CD4-positive, alpha-beta T cell treated with Interleukin-17A for 1 hour (primary cell): ENCODE results near the gene KMT2E.
"Not testable (repeated sequence)": the region's sequence is repeated elsewhere in the genome, so short reads cannot be mapped to it uniquely, and the experiment has no call there.

ENCODE experiments used
- DNase-seq: peaks from one replicate; pipeline ENCODE4 v3.0.0-alpha.2; 2020

The KMT2E gene

GRCh38 chr7:105027176-105027853, 13.3 kb downstream of the KMT2E start:
- no peak for DNase-seq

DNA sequence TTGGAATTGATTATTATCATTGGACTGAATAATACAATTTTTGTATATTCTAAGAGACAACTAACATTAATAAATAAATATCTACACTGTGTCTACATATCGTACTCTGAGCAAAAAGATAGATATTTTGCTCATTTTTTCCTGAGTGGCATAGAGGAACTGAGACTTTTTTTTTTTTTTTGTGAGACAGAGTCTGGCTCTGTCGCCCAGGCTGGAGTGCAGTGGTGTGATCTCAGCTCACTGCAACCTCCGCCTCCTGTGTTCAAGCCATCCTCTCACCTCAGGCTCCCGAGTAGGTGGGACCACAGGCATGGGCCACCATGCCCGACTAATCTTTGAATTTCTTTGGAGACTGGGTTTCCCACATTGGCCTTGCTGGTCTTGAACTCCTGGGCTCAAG, 14.0 kb downstream of the KMT2E start:
- DNase-seq, result no peak

DNA sequence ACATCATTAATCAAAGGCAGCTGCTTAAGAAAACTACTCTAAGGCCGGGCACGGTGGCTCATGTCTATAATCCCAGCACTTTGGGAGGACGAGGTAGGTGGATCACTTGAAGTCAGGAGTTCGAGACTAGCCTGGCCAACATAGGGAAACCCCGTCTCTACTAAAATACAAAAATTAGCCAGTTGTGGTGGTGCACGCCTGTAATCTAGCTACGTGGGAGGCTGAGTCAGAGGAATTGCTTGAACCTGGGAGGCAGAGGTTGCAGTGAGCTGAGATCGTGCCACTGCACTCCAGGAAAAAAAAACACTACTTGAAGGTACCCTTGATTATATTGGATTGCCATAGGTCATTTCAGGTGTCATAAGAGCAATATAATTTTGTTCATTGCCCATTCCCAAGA, 14.9 kb downstream of the KMT2E start:
- DNase-seq, result not testable (repeated sequence)

- DNase-seq, result no peak
These were observed 16.4 kb downstream of the KMT2E start for GRCh38 chr7:105030447-105030846.

DNA sequence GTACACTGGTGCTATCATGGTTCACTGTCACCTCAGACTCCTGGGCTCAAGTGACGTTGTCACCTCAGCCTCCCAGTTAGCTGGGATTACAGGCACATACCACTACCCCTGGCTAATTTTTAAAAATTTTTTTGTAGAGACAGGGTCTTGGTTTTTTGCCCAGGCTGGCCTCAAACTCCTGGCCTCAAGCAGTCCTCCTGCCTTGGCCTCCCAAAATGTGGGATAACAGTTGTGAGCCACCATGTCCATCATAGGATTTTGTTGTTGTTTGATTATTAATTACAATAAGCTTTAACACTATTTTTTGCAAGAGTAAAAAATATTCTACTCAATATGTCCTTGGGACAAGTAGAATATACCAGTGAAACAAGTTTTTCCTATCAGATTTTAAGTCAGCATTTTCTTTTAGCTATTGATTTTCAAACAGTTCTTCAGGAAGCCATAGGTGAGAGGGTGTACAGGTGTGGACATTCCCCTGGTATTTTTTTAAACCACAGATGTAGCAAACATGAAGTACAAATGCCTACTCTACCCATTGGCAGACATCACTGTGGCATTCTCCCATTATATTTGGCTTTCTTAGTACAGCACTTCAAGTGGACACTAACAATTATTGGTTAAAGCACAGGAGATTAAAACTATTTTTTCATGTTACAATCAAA, 18.7 kb downstream of the KMT2E start:
- DNase-seq, result no peak

- DNase-seq, result no peak
These were observed 21.3 kb downstream of the KMT2E start for GRCh38 chr7:105035349-105035748.

GRCh38 chr7:105036217-105037168, 22.5 kb downstream of the KMT2E start:
- no peak for DNase-seq

GRCh38 chr7:105037319-105037718, 23.3 kb downstream of the KMT2E start:
- DNase-seq, result no peak

DNA sequence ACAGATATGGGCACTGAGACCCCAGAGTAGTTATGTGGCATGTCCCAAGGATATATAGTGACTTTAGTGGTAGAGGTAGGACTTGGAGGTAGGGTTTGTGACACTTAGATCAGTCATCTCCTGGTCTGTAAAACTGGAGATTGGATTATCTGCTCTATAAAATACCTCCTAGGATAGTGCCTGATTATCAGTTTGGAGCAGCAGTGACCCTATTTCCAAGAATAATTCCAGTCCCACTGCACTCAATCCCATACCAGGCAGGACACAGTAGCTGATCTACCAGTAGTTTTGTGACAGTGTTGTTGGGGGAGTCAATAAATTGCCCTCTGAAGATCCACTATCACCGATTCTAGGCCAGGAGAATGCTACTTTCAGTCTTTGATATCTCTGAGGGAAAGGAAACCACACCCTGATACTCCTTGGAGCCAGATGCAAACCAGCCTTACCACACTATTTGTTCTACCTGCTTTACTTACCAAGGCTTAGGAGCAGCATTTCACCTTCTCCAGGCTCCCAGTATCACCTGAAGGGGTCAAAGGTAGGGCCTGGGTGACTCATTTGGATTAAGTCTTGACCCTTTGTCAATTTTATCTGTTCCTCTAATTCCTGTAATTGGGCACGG, 30.6 kb downstream of the KMT2E start:
- no peak for DNase-seq

GRCh38 chr7:105046414-105046813, 32.4 kb downstream of the KMT2E start:
- DNase-seq, result no peak

DNA sequence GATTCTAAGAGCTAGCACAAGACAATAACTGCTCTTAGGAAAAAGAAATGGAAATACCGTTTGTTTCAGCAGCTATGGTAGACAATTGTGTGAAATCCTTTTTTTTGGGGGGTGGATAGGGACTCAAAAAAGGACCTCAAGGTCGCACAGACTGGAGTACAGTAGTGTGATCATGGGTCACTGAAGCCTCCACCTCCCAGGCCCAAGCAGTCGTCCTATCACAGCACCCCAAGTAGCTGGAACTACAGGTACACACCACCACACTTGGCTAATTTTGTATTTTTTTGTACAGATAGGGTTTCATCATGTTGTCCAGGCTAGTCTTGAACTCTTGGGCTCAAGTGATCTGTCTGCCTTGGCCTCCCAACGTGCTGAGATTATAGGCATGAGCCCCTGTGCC, 33.9 kb downstream of the KMT2E start:
- no peak for DNase-seq

- no peak for DNase-seq
These were observed 36.5 kb downstream of the KMT2E start for GRCh38 chr7:105050493-105050892.

DNA sequence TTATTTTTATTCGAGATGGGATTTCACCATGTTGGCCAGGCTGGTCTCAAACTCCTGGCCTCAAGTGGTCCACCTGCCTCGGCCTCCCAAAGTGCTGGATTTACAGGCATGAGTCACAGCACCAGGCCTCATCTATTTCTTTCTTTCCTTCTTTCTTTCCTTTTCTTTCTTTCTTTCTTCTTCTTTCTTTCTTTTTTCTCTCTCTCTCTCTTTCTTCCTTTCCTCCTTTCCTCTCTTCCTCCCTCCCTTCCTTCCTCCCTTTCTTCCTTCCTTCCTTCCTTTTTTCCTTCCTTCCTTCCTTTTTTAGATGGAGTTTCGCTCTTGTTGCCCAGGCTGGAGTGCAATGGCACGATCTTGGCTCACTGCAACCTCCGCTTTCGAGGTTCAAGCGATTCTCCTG, 36.9 kb downstream of the KMT2E start:
- DNase-seq, result not testable (repeated sequence)

DNA sequence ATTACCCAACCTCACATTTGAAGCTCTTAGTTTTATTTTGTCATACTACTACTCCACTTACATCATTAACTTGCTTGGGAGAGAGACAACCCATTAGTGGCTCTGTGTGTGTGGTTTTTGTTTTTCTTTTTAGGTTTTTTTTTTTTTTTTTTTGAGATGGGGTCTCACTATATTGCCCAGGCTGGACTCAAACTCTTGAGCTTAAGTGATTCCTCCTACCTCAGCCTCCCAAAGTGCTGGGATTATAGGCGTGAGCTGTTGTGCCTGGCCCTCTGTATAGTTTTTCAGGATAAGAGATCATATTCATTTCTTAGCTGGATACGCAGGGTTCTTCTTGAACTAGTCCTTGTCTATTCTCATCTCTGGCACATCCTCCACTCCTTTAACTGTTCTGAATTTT, 41.1 kb downstream of the KMT2E start:
- DNase-seq, result no peak

DNA sequence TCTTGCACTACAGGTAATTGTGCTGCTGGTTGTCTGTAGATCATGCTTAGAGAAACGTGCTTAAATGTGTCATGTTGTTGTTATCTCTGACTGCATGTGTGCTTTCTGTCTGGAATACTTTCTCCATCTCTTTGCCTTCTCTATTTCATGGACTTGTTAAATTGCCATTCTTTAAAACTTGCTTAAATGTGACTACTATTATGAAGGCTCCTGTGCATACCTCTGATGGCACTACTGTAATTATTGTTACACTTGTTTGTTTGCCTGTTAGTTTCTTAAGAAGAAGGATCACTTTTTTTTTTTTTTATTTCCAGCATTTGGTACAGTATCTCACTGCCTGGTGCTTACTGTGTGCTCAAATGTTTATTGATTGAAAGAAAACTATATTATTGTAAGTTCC, 41.6 kb downstream of the KMT2E start:
- no peak for DNase-seq

GRCh38 chr7:105057472-105057871, 43.5 kb downstream of the KMT2E start:
- no peak for DNase-seq

DNA sequence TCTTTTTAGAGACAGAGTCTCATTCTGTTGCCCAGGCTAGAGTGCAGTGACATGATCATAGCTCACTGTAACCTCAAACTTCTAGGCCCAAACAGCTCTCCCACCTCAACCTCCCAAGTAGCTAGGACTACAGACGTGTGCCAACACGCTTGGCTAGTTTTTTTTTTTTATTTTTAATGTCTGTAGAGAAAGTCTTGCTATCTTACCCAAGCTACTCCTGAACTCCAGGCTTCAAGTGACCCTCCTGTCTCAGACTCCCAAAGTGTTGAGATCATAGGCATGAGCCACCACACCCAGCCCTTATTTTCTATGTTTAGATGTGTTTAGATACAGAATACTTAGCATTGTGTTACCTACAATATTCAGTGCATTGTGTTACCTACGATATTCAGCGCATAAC, 46.4 kb downstream of the KMT2E start:
- no peak for DNase-seq

GRCh38 chr7:105060923-105061322, 46.9 kb downstream of the KMT2E start:
- no peak for DNase-seq

DNA sequence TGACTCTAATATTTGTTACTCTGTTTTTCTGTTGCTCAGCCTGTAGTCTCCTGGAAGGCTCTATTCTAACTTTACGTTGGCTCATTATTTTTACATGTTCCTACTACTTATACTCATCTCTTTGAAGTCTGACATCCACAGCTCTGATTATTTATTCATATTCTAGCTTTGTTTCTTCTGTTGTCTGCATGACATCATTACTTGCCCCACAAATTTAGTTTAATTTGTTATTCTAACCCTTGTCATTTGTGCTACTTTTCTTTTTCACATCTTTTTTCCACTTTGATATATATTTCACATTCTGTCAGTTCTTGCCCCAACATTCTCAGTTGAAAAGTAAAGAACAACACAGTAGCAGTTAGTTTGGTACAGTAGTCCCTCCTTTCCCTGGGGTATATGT, 51.1 kb downstream of the KMT2E start:
- no peak for DNase-seq

DNA sequence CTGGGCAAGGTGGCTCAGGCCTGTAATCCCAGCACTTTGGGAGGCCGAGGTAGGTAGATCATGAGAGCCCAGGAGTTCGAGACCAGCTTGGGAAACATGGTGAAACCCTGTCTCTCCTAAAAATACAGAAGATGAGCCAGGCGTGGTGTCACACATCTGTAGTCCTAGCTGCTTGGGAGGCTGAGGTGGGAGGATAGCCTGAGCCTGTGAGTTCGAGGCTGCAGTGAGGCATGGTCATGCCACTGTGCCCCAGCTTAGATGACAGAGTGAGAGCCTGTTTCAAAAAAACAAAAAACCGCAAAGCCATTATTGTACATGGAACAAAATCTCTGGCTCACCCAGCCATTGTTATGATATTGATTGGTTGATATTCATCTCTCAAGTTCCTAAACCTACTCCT, 53.7 kb downstream of the KMT2E start:
- DNase-seq, result no peak

GRCh38 chr7:105068886-105069285, 54.9 kb downstream of the KMT2E start:
- no peak for DNase-seq

- DNase-seq, result no peak
These were observed 59.1 kb downstream of the KMT2E start for GRCh38 chr7:105073143-105073542.

GRCh38 chr7:105079348-105079747, 65.3 kb downstream of the KMT2E start:
- DNase-seq, result no peak
